ENCODE data around the gene TRAIP. TPM values are rescaled to one million over a fixed set of nuclear protein-coding genes. Genes with fewer than 3 reads are reported as not detected.
A peak's percentile ranks its signal among the peaks of the same experiment; 100 is the strongest.
"Not testable (repeated sequence)": the region's sequence is repeated elsewhere in the genome, so short reads cannot be mapped to it uniquely, and the experiment has no call there.

TRAIP gene
- total and polyA plus RNA-seq, 12 donors: 0.60 to 6.9 (median 2.2) TPM

- Histone ChIP-seq H3K36me3 (replicated peaks in 1 of 2) (no peaks in the 10 kb centered on the region), H3K9me3 (replicated peaks in 1 of 3) (no peaks in the 10 kb centered on the region), H3K27ac (no peak overlapping the region), H3K4me3 (no peak overlapping the region), H3K27me3 (no peaks in the 10 kb centered on the region), H3K4me1 (replicated peaks in 1 of 2) (peaks cover 3 to 24% of the 10 kb centered on the region in 2 donors)
- WGBS, 4 donors: 79 to 95% (median 89%) methylated on average over 5 of the region's 5 CpGs
- TF ChIP-seq, protein P1, sequence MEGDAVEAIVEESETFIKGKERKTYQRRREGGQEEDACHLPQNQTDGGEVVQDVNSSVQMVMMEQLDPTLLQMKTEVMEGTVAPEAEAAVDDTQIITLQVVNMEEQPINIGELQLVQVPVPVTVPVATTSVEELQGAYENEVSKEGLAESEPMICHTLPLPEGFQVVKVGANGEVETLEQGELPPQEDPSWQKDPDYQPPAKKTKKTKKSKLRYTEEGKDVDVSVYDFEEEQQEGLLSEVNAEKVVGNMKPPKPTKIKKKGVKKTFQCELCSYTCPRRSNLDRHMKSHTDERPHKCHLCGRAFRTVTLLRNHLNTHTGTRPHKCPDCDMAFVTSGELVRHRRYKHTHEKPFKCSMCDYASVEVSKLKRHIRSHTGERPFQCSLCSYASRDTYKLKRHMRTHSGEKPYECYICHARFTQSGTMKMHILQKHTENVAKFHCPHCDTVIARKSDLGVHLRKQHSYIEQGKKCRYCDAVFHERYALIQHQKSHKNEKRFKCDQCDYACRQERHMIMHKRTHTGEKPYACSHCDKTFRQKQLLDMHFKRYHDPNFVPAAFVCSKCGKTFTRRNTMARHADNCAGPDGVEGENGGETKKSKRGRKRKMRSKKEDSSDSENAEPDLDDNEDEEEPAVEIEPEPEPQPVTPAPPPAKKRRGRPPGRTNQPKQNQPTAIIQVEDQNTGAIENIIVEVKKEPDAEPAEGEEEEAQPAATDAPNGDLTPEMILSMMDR (IDR thresholded peaks at IDR 0.05): no peak
- no peak for TF ChIP-seq POLR2A (IDR thresholded peaks at IDR 0.05)
- DNase-seq: no peak
- intact Hi-C loops (cut with DNase I): no loop called here
Measured at GRCh38 chr3:49787536-49787935, 68.8 kb downstream of the TRAIP start.

- Histone ChIP-seq H3K4me1 (replicated peaks in 1 of 2) (peaks cover 3 to 24% of the 10 kb centered on the region in 2 donors), H3K4me3 (peak overlapping the region in 2 of 4 donors; percentile 28 to 82), H3K9me3 (replicated peaks in 1 of 3) (no peaks in the 10 kb centered on the region), H3K36me3 (replicated peaks in 1 of 2) (no peaks in the 10 kb centered on the region), H3K27me3 (no peaks in the 10 kb centered on the region), H3K27ac (peak overlapping the region in 4 of 5 donors; percentile 81 to 94 (median 90))
- DNase-seq: no peak
- WGBS, 4 donors: 58 to 77% (median 69%) methylated on average over 3 of the region's 3 CpGs
- intact Hi-C loops (cut with DNase I): no loop called here
- no peak for TF ChIP-seq POLR2A (IDR thresholded peaks at IDR 0.05)
- TF ChIP-seq, protein P1 (IDR thresholded peaks at IDR 0.05): no peak
Measured at GRCh38 chr3:49787182-49787464, 69.2 kb downstream of the TRAIP start.

GRCh38 chr3:49786357-49787181 is 69.8 kb downstream of the TRAIP start, which contains the start of gene IP6K1:
Gene IP6K1 (minus strand): TSS chr3:49786542. CDS start chr3:49748040, 38,502 bp downstream.
- DNase-seq: peak; percentile 100
- no peaks in the 10 kb centered on the region for H3K9me3 ChIP-seq (replicated peaks in 1 of 3)
- H3K27me3 ChIP-seq: no peaks in the 10 kb centered on the region
- WGBS, 4 donors: 2 to 13% (median 6%) methylated on average over 8 to 55 of the region's 55 CpGs
- H3K27ac ChIP-seq: peak within 1 kb of the TSS; percentile 81 to 94 (median 93)
- peak within 1 kb of the TSS; percentile 53 to 99 (median 86) for H3K4me3 ChIP-seq
- peaks cover 3 to 24% of the 10 kb centered on the region in 2 donors for H3K4me1 ChIP-seq (replicated peaks in 1 of 2)
- intact Hi-C loops (cut with DNase I): no loop called here
- H3K36me3 ChIP-seq (replicated peaks in 1 of 2): peaks cover 0 to 4% of the 10 kb centered on the region in 2 donors
- TF ChIP-seq, protein P1 (IDR thresholded peaks at IDR 0.05): peak in 2 of 6 experiments; percentile 15 to 16
- TF ChIP-seq POLR2A (IDR thresholded peaks at IDR 0.05): peak; percentile 65 to 85

DNA sequence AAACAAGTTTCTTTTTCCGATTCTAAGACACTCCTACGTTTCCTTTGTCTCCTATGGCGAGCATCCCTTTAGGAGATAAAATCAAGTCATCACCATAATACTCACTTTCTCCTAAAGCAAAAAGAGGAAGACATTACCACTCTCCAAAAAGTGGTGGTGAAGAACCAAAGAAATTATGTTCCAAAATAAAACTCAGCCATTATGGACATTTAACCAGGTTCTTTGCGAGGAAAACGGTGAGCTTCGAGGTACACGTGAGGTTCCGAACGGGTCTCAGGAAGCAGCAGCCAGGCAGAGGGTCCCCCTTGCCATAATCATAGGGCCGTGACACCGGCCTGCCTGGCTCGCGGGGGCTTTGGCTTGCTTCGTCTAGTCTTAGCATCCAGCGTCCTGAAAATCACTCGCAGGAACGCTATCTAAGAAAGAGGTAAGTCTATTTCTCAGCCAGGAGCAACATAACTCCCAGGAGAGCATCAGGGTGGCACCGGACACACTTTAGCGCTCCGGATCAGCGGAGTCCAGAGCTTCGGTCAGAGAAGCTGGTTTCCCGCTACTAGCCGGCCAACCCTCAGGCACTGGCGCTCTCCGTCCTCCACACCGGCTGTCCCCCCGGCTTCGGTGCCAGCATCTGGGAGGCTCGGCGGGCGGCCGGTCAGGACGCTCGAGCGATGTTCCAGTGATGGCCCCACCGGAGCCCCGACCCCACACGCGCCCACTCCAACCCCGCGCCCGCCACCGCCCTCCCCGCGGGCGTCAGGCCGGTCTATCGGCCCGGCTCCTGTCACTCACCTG is 70.6 kb downstream of the TRAIP start:
- peaks cover 0 to 10% of the 10 kb centered on the region in 2 donors for H3K36me3 ChIP-seq (replicated peaks in 1 of 2)
- peaks cover 3 to 29% of the 10 kb centered on the region in 2 donors for H3K4me1 ChIP-seq (replicated peaks in 1 of 2)
- intact Hi-C loops (cut with DNase I): no loop called here

DNA sequence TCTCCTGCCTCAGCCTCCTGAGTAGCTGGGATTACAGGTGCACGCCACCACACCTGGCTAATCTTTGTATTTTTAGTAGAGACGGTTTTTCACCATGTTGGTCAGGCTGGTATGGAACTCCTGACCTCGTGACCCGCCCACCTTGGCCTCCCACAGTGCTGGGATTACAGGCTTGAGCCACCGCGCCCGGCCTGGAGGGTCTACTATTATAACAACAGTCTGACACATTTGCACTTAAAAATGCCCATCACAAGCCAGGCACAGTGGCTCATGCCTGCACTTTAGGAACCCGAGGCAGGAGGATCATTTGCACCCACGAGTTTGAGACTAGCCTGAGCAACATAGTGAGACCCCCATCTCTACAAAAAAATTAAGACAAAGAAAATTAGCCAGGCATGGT is 74.1 kb downstream of the TRAIP start:
- 94 to 98% (median 97%) methylated on average over 9 of the region's 9 CpGs for WGBS, 4 donors
- intact Hi-C loops (cut with DNase I); H3K27ac ChIP-seq; H3K4me3 ChIP-seq; H3K9me3 ChIP-seq (replicated peaks in 1 of 3); H3K27me3 ChIP-seq: not testable (repeated sequence)
- Histone ChIP-seq H3K36me3 (replicated peaks in 1 of 2) (peaks cover 0 to 14% of the 10 kb centered on the region in 2 donors), H3K4me1 (replicated peaks in 1 of 2) (peaks cover 3 to 34% of the 10 kb centered on the region in 2 donors)
- peak in 1 of 7 donors; percentile 12 for DNase-seq

More for the DNA sequence above, 70.6 kb downstream of the TRAIP start:
- Histone ChIP-seq H3K27me3 (no peaks in the 10 kb centered on the region), H3K4me3 (peak overlapping the region; percentile 53 to 99 (median 86)), H3K9me3 (replicated peaks in 1 of 3) (no peaks in the 10 kb centered on the region), H3K27ac (peak overlapping the region; percentile 81 to 94 (median 93))
- WGBS, 4 donors: 2 to 11% (median 4%) methylated on average over 9 to 50 of the region's 50 CpGs
- DNase-seq: peak in 6 of 7 donors; percentile 48 to 71 (median 56)
- TF ChIP-seq, protein P1 (IDR thresholded peaks at IDR 0.05): no peak
- TF ChIP-seq POLR2A (IDR thresholded peaks at IDR 0.05): no peak
